Esophagus muscularis mucosa (tissue), 4 donors: Measurements from ENCODE around the gene SPATA6L.

Experiments
- CTCF ChIP-seq, 3 experiments: fragments of 200-600 bp in 2 of 3; fragments of 450-650 bp in 1 of 3; sonication (generic) in 2 of 3; IDR thresholded peaks; one replicate each; pipeline ENCODE4 v1.5.1; 2017 to 2019; ENCODE audit warnings: antibody characterized with exemption in 3 of 3, mild to moderate bottlenecking in 2 of 3, moderate library complexity in 1 of 3
- EP300 ChIP-seq: sonication (generic); formaldehyde crosslinking; IDR thresholded peaks from one replicate; pipeline ENCODE4 v1.6.1; 2017; ENCODE audit warnings: antibody characterized with exemption
- POLR2A ChIP-seq: fragments of 450-650 bp; IDR thresholded peaks from one replicate; pipeline ENCODE4 v1.6.1; 2017; ENCODE audit warnings: antibody characterized with exemption, moderate library complexity, mild to moderate bottlenecking, low read depth
- POLR2AphosphoS5 ChIP-seq, 2 donors: sonication (generic); formaldehyde crosslinking; IDR thresholded peaks; one replicate each; pipeline ENCODE4 v1.6.1; 2017; ENCODE audit warnings: antibody characterized with exemption in 2 of 2

DNA sequence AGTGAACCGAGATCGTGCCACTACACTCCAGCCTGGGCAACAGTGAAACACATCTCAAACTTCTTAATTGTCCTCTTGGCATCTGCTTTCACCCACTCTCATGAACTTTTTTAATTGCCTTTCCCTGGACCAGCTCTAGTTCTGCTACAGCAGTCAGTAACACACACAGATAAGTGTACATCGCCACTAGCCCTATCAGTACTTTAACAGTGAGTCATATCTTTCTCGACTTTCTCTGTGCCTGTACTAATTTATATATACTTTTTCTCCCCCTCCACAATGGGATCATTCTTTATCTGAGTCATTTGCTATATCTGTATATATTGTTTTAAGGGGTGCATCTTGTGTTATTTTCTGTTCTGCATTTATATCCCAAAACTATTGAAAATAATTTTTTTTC is 19.8 kb upstream of the SPATA6L start:
- TF ChIP-seq POLR2A: no peak
- no peak for TF ChIP-seq CTCF (IDR thresholded peaks at IDR 0.05)
- TF ChIP-seq EP300: no peak
- no peak for TF ChIP-seq POLR2AphosphoS5 (IDR thresholded peaks at IDR 0.05)
